SK-N-SH (cell line): ENCODE results near the gene TLX2. TPM values are rescaled to one million over a fixed set of nuclear protein-coding genes. Genes with fewer than 3 reads are reported as not detected.

ENCODE experiments used
- CTCF ChIA-PET: fragments of 300-600, 350-600 bp; formaldehyde crosslinking; extraction: SDS; loops from one replicate; lab custom pipeline; 2021; lab: Yijun Ruan, JAX
- POLR2A ChIA-PET: fragments of 350-600 bp; sonication (Branson Sonifier 250); formaldehyde crosslinking; extraction: SDS; loops from one replicate; lab custom pipeline; 2020; ENCODE audit warnings: antibody characterized with exemption, inconsistent platforms; lab: Yijun Ruan, JAX
- DNase-seq: peaks from one replicate; pipeline ENCODE4 v3.0.0; 2012
- H2AFZ ChIP-seq: fragments of 200-600 bp; sonication (generic); 2 replicates; pipeline ENCODE4 v1.8.1; 2016; ENCODE audit warnings: antibody characterized with exemption, mild to moderate bottlenecking, low read depth
- H3F3A ChIP-seq: fragments of 200-600 bp; sonication (generic); replicated peaks from 2 replicates; pipeline ENCODE3; 2016; ENCODE audit warnings: antibody characterized with exemption, mild to moderate bottlenecking; ENCODE audit not compliant: insufficient read depth
- H3K27ac ChIP-seq, 2 experiments: fragments of 200-500 bp in 1 of 2; fragments of 200-600 bp in 1 of 2; sonication (Bioruptor generic) in 1 of 2; sonication (generic), shearing (Covaris generic) in 1 of 2; 2 replicates each; pipeline versions ENCODE4 v1.5.1 to v1.6.1; 2014 to 2016; ENCODE audit warnings: low read depth in 2 of 2, inconsistent platforms in 1 of 2, low read length in 1 of 2, mild to moderate bottlenecking in 1 of 2, mixed read lengths in 1 of 2
- H3K27me3 ChIP-seq: fragments of 200-600 bp; sonication (generic), shearing (Covaris generic); 2 replicates; pipeline ENCODE4 v1.6.1; 2016; ENCODE audit warnings: mixed run types; ENCODE audit not compliant: insufficient read depth
- H3K36me3 ChIP-seq, 2 experiments: fragments of 200-500 bp in 1 of 2; fragments of 200-600 bp in 1 of 2; sonication (Bioruptor generic) in 1 of 2; sonication (generic) in 1 of 2; replicated peaks in 1 of 2; 2 replicates each; pipeline versions ENCODE3 to v1.5.1; 2014 to 2016; ENCODE audit warnings: low read length in 1 of 2, mild to moderate bottlenecking in 1 of 2; ENCODE audit not compliant: insufficient read depth in 2 of 2, control insufficient read depth in 1 of 2
- H3K4me1 ChIP-seq, 2 experiments: fragments of 200-500 bp in 1 of 2; fragments of 200-600 bp in 1 of 2; sonication (Bioruptor generic) in 1 of 2; sonication (generic), shearing (Covaris generic) in 1 of 2; 2 replicates each; pipeline versions ENCODE4 v1.5.1 to v1.6.1; 2014 to 2016; ENCODE audit warnings: low read depth in 1 of 2, low read length in 1 of 2, mixed run types in 1 of 2; ENCODE audit not compliant: insufficient read depth in 2 of 2, control insufficient read depth in 1 of 2
- H3K4me2 ChIP-seq: fragments of 200-600 bp; sonication (generic), shearing (Covaris generic); 2 replicates; pipeline ENCODE4 v1.6.1; 2017; ENCODE audit warnings: mixed run types
- H3K4me3 ChIP-seq, 2 experiments: fragments of 200-500 bp in 1 of 2; fragments of 200-600 bp in 1 of 2; sonication (Bioruptor generic) in 1 of 2; sonication (generic), shearing (Covaris generic) in 1 of 2; 2 replicates each; pipeline versions ENCODE4 v1.5.1 to v1.8.1; 2014 to 2016; ENCODE audit warnings: low read depth in 2 of 2, inconsistent platforms in 1 of 2, low read length in 1 of 2, mild to moderate bottlenecking in 1 of 2, mixed read lengths in 1 of 2, moderate library complexity in 1 of 2
- H3K79me2 ChIP-seq: fragments of 200-600 bp; sonication (generic); 2 replicates; pipeline ENCODE4 v1.8.1; 2017; ENCODE audit warnings: mild to moderate bottlenecking; ENCODE audit not compliant: insufficient read depth
- H3K9ac ChIP-seq: fragments of 200-600 bp; sonication (generic); 2 replicates; pipeline ENCODE4 v1.6.1; 2017; ENCODE audit warnings: mixed run types
- H3K9me2 ChIP-seq: fragments of 200-600 bp; sonication (generic); 2 replicates; pipeline ENCODE4 v1.6.1; 2017; ENCODE audit warnings: mixed run types
- H3K9me3 ChIP-seq: fragments of 200-600 bp; sonication (generic); 2 replicates; pipeline ENCODE4 v1.6.1; 2017; ENCODE audit warnings: mixed run types, mild to moderate bottlenecking, moderate library complexity
- H4K20me1 ChIP-seq: fragments of 200-600 bp; sonication (generic); 2 replicates; pipeline ENCODE4 v1.6.1; 2017; ENCODE audit warnings: mild to moderate bottlenecking, mixed run types; ENCODE audit not compliant: insufficient read depth
- CHD2 ChIP-seq: fragments of 150-350 bp; IDR thresholded peaks from 2 replicates; pipeline ENCODE4 v1.6.1; 2018; ENCODE audit warnings: low read length; ENCODE audit not compliant: partially characterized antibody
- CTCF ChIP-seq: fragments of 200-600 bp; sonication (generic); IDR thresholded peaks from 2 replicates; pipeline ENCODE4 v1.6.1; 2017; ENCODE audit warnings: antibody characterized with exemption, mild to moderate bottlenecking, moderate library complexity
- ELF1 ChIP-seq: IDR thresholded peaks from 2 replicates; pipeline ENCODE4 v1.4.0; 2012
- EP300 ChIP-seq, 2 experiments: IDR thresholded peaks; 2 replicates each; pipeline versions ENCODE4 v1.4.0 to v1.6.1; 2012; ENCODE audit warnings: borderline replicate concordance in 1 of 2, low read depth in 1 of 2, low read length in 1 of 2
- EZH2phosphoT487 ChIP-seq: fragments of 200-600 bp; sonication (generic); IDR thresholded peaks from 2 replicates; pipeline ENCODE4 v1.6.1; 2017; ENCODE audit warnings: low read depth, mixed run types, mild to moderate bottlenecking, antibody characterized with exemption, moderate library complexity, borderline replicate concordance
- FOXM1 ChIP-seq: IDR thresholded peaks from 2 replicates; pipeline ENCODE4 v1.4.0; 2012; ENCODE audit warnings: low read depth, mild to moderate bottlenecking
- GATA2 ChIP-seq: sonication (generic); formaldehyde crosslinking; IDR thresholded peaks from 2 replicates; pipeline ENCODE4 v1.5.0; 2020; ENCODE audit warnings: mild to moderate bottlenecking, missing genetic modification reagents
- IRF3 ChIP-seq: fragments of 150-350 bp; IDR thresholded peaks from 2 replicates; pipeline ENCODE4 v1.6.1; 2016; ENCODE audit warnings: mild to moderate bottlenecking, low read depth, low read length
- JUND ChIP-seq: IDR thresholded peaks from 2 replicates; pipeline ENCODE4 v1.4.0; 2012
- NFIC ChIP-seq: IDR thresholded peaks from 2 replicates; pipeline ENCODE4 v1.4.0; 2012; ENCODE audit warnings: borderline replicate concordance
- NRF1 ChIP-seq: IDR thresholded peaks from 2 replicates; pipeline ENCODE4 v1.6.1; 2012; ENCODE audit warnings: low read depth, mild to moderate bottlenecking, low read length
- PBX3 ChIP-seq: IDR thresholded peaks from 2 replicates; pipeline ENCODE4; 2012
- POLR2AphosphoS5 ChIP-seq: IDR thresholded peaks from 2 replicates; pipeline ENCODE4 v1.6.1; 2012; ENCODE audit warnings: low read depth, low read length
- RFX5 ChIP-seq: IDR thresholded peaks from 2 replicates; pipeline ENCODE4 v1.6.1; 2012; ENCODE audit warnings: mild to moderate bottlenecking, improper control_type of control experiment, low read length
- TAF1 ChIP-seq: IDR thresholded peaks from 2 replicates; pipeline ENCODE4 v1.6.1; 2012; ENCODE audit warnings: low read depth, mild to moderate bottlenecking, low read length, moderate library complexity, borderline replicate concordance
- TCF12 ChIP-seq: IDR thresholded peaks from 2 replicates; pipeline ENCODE4 v1.4.0; 2012
- USF1 ChIP-seq: IDR thresholded peaks from 2 replicates; pipeline ENCODE4 v1.4.0; 2012; ENCODE audit warnings: low read depth, borderline replicate concordance
- ZBTB33 ChIP-seq: IDR thresholded peaks from 2 replicates; pipeline ENCODE4 v1.4.0; 2012; ENCODE audit warnings: low read depth, borderline replicate concordance
- WGBS: methylation state at CpG from one replicate; pipeline ENCODE4 v1.1.6; 2017; ENCODE audit warnings: low lambda C conversion rate; 5-methylcytosine and 5-hydroxymethylcytosine counted together
- polyA plus RNA-seq, 3 experiments: library from polyadenylated mRNA; depleted of rRNA; stranded (reverse); fragments of >200 nt; gene quantifications; 2 replicates each; pipeline ENCODE4 v1.2.3, GENCODE V29; 2012

Gene TLX2
- polyA plus RNA-seq, 1 of the 3 experiments (the other 2 are of a cell fraction) = 24.5 TPM

- TF ChIP-seq PBX3 = no peak
- no peak for TF ChIP-seq NFIC
Observed at GRCh38 chr2:74502720-74503505, 11.3 kb upstream of the TLX2 start (continued).

GRCh38 chr2:74503506-74504475 lies 10.5 kb upstream of the TLX2 start:
- Histone ChIP-seq H3K4me3 (no peak overlapping the region), H3K27ac (no peak overlapping the region), H3K9ac (no peak overlapping the region), H3K4me2 (no peak overlapping the region), H4K20me1 (no peaks in the 10 kb centered on the region), H3K27me3 (no peaks in the 10 kb centered on the region), H2AFZ (no peak overlapping the region), H3K4me1 (peaks cover 19 to 43% of the 10 kb centered on the region in 2 experiments; a peak in 3 of 4 replicates), H3K36me3 (peaks cover 15 to 20% of the 10 kb centered on the region in 2 experiments), H3K9me3 (no peaks in the 10 kb centered on the region), H3K79me2 (peaks cover 17% of the 10 kb centered on the region; the same call in 1 of the 2 replicates), H3F3A (peaks cover 17% of the 10 kb centered on the region), H3K9me2 (no peaks in the 10 kb centered on the region)
- CTCF ChIA-PET = interaction anchor here (1.0 to 7.5 kb wide), 5 partner anchors 9 to 87 kb away, joined by 3 to 56 read pairs (median 3); partner anchors contain the start of genes CCDC142 and TTC31
- no peak for DNase-seq
- POLR2A ChIA-PET = interaction anchor here (0.5 to 1.0 kb wide), 2 partner anchors 11 to 81 kb away, joined by 3 to 6 read pairs; partner anchors contain the start of gene TLX2
- WGBS = 95% methylated on average over 43 of the region's 45 CpGs
- TF ChIP-seq NRF1 = no peak
- no peak for TF ChIP-seq POLR2AphosphoS5
- no peak for TF ChIP-seq CTCF
- TF ChIP-seq TAF1 = no peak
- TF ChIP-seq FOXM1 = no peak
- no peak for TF ChIP-seq IRF3
- no peak for TF ChIP-seq TCF12
- no peak for TF ChIP-seq EP300 (IDR thresholded peaks at IDR 0.05; ENCODE audit: borderline replicate concordance in 1 of 2, low read depth in 1 of 2, low read length in 1 of 2)
- no peak for TF ChIP-seq EZH2phosphoT487
- TF ChIP-seq USF1 = no peak
- TF ChIP-seq CHD2 = no peak
- TF ChIP-seq ZBTB33 = no peak
- TF ChIP-seq ELF1 = no peak
- no peak for TF ChIP-seq JUND
- no peak for TF ChIP-seq GATA2 (CRISPR knock-in tag)
- TF ChIP-seq RFX5 = no peak
